Caco-2 (cell line): ENCODE results near the gene GSG1L2. TPM values are rescaled to one million over a fixed set of nuclear protein-coding genes. Genes with fewer than 3 reads are reported as not detected.

Source experiments
- BruUV-seq: library from RNA; stranded (reverse); fragments of 400-500 nt; replicated peaks from 2 replicates; lab custom pipeline; 2021; lab: Mats Ljungman, UMichigan
- CTCF ChIA-PET: fragments of 300-600 bp; sonication (Branson Sonifier 250); formaldehyde crosslinking; loops from one replicate; lab custom pipeline; 2022; ENCODE audit warnings: antibody characterized with exemption; lab: Charles Lee
- POLR2A ChIA-PET: fragments of 300-600 bp; sonication (Branson Sonifier 250); formaldehyde crosslinking; loops from one replicate; lab custom pipeline; 2022; ENCODE audit warnings: antibody characterized with exemption; lab: Charles Lee
- DNase-seq, 2 experiments: peaks; one replicate each; pipeline versions ENCODE4 v3.0.0 to v3.0.0-alpha.2; 2020 to 2022
- H3K27me3 ChIP-seq: replicated peaks from 2 replicates; pipeline ENCODE4 v1.6.0; 2011; ENCODE audit warnings: low read length; ENCODE audit not compliant: control insufficient read depth, insufficient read depth
- H3K36me3 ChIP-seq: 2 replicates; pipeline ENCODE4 v1.5.1; 2011; ENCODE audit warnings: low read length; ENCODE audit not compliant: control insufficient read depth, insufficient read depth
- H3K4me1 ChIP-seq: fragments of 250-450 bp; sonication (Bioruptor Pico); 2 replicates; pipeline ENCODE4 v1.5.1; 2020; ENCODE audit warnings: mild to moderate bottlenecking
- H3K4me3 ChIP-seq: 2 replicates; pipeline ENCODE4 v1.5.1; 2011; ENCODE audit warnings: low read depth, mild to moderate bottlenecking, control low read depth, low read length
- H3K9me3 ChIP-seq: fragments of 250-450 bp; sonication (Bioruptor Pico); 2 replicates; pipeline ENCODE4 v1.5.1; 2020; ENCODE audit warnings: mild to moderate bottlenecking, moderate library complexity
- H3K27ac Mint-ChIP-seq: one replicate; pipeline ENCODE4 v1.8.0; 2022; ENCODE audit warnings: mixed read lengths; ENCODE audit not compliant: unreplicated experiment
- H3K27me3 Mint-ChIP-seq: one replicate; pipeline ENCODE4 v1.8.0; 2022; ENCODE audit warnings: mixed read lengths; ENCODE audit not compliant: insufficient read depth, unreplicated experiment
- H3K36me3 Mint-ChIP-seq: one replicate; pipeline ENCODE4 v1.8.0; 2022; ENCODE audit warnings: mild to moderate bottlenecking, mixed read lengths; ENCODE audit not compliant: insufficient read depth, unreplicated experiment
- H3K4me1 Mint-ChIP-seq: one replicate; pipeline ENCODE4 v1.8.0; 2022; ENCODE audit warnings: low read depth, mixed read lengths; ENCODE audit not compliant: unreplicated experiment
- H3K4me3 Mint-ChIP-seq: one replicate; pipeline ENCODE4 v1.8.0; 2022; ENCODE audit warnings: mild to moderate bottlenecking, moderate library complexity, mixed read lengths; ENCODE audit not compliant: unreplicated experiment
- H3K9me3 Mint-ChIP-seq: one replicate; pipeline ENCODE4 v1.8.0; 2022; ENCODE audit warnings: mixed read lengths; ENCODE audit not compliant: unreplicated experiment
- intact Hi-C: fragments of 100-400 bp; cut with micrococcal nuclease; formaldehyde crosslinking; loops from one replicate; pipeline ENCODE4 v1.10.0; 2022; ENCODE audit not compliant: unreplicated experiment
- total RNA-seq: library from RNA; stranded (reverse); gene quantifications from 2 replicates; pipeline ENCODE4 v1.2.3, GENCODE V29; 2022
- TF ChIP-seq, protein P1 (sequence below), 2 experiments: fragments of 200-600 bp in 1 of 2; IDR thresholded peaks; 1 replicate in 1 of 2; 2 replicates in 1 of 2; pipeline versions ENCODE4 v1.5.1 to v1.8.0; 2011 to 2022; ENCODE audit warnings: antibody characterized with exemption in 1 of 2, control low read depth in 1 of 2, inconsistent platforms in 1 of 2, low read depth in 1 of 2, low read length in 1 of 2, mild to moderate bottlenecking in 1 of 2, moderate library complexity in 1 of 2; ENCODE audit not compliant: insufficient read depth in 1 of 2, severe bottlenecking in 1 of 2, unreplicated experiment in 1 of 2

GSG1L2 gene
- total RNA-seq, 1 experiment from 2014 or later: not detected

DNA sequence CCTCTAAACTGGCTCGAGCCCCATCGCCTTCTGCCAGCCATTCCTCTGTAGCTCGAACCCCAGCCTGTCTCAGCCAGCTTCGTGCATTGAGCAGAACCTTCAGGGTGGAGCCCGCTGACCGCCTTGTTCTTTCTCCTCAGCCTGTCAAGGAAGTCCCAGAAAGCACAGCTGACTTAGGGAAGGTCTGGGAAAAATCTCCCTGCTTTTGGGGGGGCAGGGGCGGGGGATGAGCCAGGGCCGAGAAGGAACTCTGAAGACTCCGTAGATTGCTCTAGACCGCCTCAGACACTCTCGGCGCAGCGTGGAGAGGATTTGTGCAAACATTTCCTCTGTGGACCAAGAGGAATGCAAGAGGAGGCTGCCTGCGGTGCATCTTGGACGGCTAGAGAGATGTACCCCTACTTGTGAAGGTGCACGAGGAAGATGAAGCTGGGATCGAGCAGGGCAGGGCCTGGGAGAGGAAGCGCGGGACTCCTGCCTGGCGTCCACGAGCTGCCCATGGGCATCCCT, 3.8 kb upstream of the GSG1L2 start, which contains the start of gene GLP2R:
TSS of gene GLP2R (plus strand) at position 284 of the 510 bp plus-strand sequence. CDS start at position 424, 140 bp downstream.
- no peaks in the 10 kb centered on the region for H3K9me3 ChIP-seq
- no peaks in the 10 kb centered on the region for H3K36me3 ChIP-seq
- Mint-ChIP-seq H3K36me3 (no peaks in the 10 kb centered on the region), H3K27ac (no peak within 1 kb of the TSS), H3K4me3 (no peak within 1 kb of the TSS), H3K9me3 (no peaks in the 10 kb centered on the region), H3K4me1 (no peaks in the 10 kb centered on the region), H3K27me3 (peaks cover 3% of the 10 kb centered on the region)
- intact Hi-C loops: no loop called here
- no peak within 1 kb of the TSS for H3K4me3 ChIP-seq
- no peaks in the 10 kb centered on the region for H3K4me1 ChIP-seq
- no peak for DNase-seq
- BruUV-seq: no TSS peak
- CTCF ChIA-PET: no interaction called here
- POLR2A ChIA-PET: no interaction called here
- H3K27me3 ChIP-seq: no peaks in the 10 kb centered on the region
- TF ChIP-seq, protein P1, sequence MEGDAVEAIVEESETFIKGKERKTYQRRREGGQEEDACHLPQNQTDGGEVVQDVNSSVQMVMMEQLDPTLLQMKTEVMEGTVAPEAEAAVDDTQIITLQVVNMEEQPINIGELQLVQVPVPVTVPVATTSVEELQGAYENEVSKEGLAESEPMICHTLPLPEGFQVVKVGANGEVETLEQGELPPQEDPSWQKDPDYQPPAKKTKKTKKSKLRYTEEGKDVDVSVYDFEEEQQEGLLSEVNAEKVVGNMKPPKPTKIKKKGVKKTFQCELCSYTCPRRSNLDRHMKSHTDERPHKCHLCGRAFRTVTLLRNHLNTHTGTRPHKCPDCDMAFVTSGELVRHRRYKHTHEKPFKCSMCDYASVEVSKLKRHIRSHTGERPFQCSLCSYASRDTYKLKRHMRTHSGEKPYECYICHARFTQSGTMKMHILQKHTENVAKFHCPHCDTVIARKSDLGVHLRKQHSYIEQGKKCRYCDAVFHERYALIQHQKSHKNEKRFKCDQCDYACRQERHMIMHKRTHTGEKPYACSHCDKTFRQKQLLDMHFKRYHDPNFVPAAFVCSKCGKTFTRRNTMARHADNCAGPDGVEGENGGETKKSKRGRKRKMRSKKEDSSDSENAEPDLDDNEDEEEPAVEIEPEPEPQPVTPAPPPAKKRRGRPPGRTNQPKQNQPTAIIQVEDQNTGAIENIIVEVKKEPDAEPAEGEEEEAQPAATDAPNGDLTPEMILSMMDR (IDR thresholded peaks at IDR 0.05; ENCODE audit: insufficient read depth in 1 of 2, low read depth in 1 of 2, low read length in 1 of 2, severe bottlenecking in 1 of 2, unreplicated experiment in 1 of 2): no peak

DNA sequence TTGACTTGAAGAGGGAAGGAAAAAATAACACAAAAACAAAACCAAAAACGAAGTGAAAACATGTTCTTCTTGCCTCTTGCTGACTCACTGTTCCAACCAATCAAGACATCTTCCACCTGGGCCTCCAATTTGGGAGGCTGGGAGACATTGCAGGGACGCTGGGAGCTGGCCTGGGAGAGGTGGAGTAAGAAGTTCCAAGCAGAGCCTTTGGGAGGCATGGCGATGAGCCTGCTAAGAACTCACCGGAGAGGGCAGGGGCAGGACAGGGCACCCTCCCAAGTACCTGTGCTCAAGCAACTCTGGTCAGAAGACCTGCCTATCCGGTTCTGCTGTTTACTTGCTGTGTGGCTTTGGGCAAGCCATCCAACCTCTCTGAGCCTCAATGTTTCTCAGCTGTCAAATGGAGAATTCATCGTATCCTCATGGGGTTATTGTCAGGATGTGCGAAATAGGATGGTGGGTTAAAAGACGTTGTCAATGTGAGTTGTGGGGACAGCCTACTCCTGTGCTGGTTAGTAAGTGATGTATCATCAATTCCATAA, 3.0 kb upstream of the GSG1L2 start:
- TF ChIP-seq, protein P1 (IDR thresholded peaks at IDR 0.05; ENCODE audit: insufficient read depth in 1 of 2, low read depth in 1 of 2, low read length in 1 of 2, severe bottlenecking in 1 of 2, unreplicated experiment in 1 of 2): no peak
- Mint-ChIP-seq H3K9me3 (no peaks in the 10 kb centered on the region), H3K27ac (no peak overlapping the region), H3K27me3 (peaks cover 3% of the 10 kb centered on the region), H3K4me1 (no peaks in the 10 kb centered on the region), H3K36me3 (no peaks in the 10 kb centered on the region), H3K4me3 (no peak overlapping the region)
- H3K27me3 ChIP-seq: no peaks in the 10 kb centered on the region
- DNase-seq: no peak
- intact Hi-C loops: no loop called here
- no peak overlapping the region for H3K4me3 ChIP-seq
- CTCF ChIA-PET: no interaction called here
- no peaks in the 10 kb centered on the region for H3K9me3 ChIP-seq
- no TSS peak for BruUV-seq
- no peaks in the 10 kb centered on the region for H3K36me3 ChIP-seq
- no peaks in the 10 kb centered on the region for H3K4me1 ChIP-seq
- POLR2A ChIA-PET: no interaction called here

DNA sequence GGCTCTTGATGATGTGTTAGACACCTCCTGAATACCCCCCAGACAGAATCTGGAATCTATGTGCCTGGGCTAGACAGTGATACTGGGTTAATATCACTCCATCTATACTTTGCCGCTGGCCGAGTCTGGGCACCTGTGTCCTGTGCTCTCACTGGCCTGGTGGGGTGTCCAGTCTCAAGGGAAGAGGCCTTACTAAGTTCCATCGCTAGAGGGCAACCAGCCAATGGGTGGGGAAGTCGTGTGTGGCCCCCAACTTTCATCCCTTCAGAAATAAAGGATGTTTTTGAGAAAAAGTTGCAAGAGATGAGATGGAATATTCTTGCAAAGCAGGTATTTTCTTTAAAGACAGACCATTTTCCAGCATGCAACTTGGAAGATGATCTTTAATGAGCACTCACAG, 2.2 kb upstream of the GSG1L2 start:
- ChIA-PET CTCF (no interaction called here), POLR2A (no interaction called here)
- DNase-seq: no peak
- H3K9me3 ChIP-seq: no peaks in the 10 kb centered on the region
- no peak overlapping the region for H3K4me3 ChIP-seq
- no peaks in the 10 kb centered on the region for H3K4me1 ChIP-seq
- no peaks in the 10 kb centered on the region for H3K36me3 Mint-ChIP-seq
- TF ChIP-seq, protein P1 (IDR thresholded peaks at IDR 0.05; ENCODE audit: insufficient read depth in 1 of 2, low read depth in 1 of 2, low read length in 1 of 2, severe bottlenecking in 1 of 2, unreplicated experiment in 1 of 2): peak in 1 of 2 experiments; percentile 5
- no peak overlapping the region for H3K27ac Mint-ChIP-seq
- no peaks in the 10 kb centered on the region for H3K36me3 ChIP-seq
- no peaks in the 10 kb centered on the region for H3K4me1 Mint-ChIP-seq
- no TSS peak for BruUV-seq
- H3K27me3 ChIP-seq: no peaks in the 10 kb centered on the region
- H3K27me3 Mint-ChIP-seq: peaks cover 3% of the 10 kb centered on the region
- H3K4me3 Mint-ChIP-seq: no peak overlapping the region
- intact Hi-C loops: no loop called here
- no peaks in the 10 kb centered on the region for H3K9me3 Mint-ChIP-seq
